Measurements from ENCODE around the gene MACIR. TPM values are rescaled to one million over a fixed set of nuclear protein-coding genes. Genes with fewer than 3 reads are reported as not detected.
A peak's percentile ranks its signal among the peaks of the same experiment; 100 is the strongest.

The MACIR gene
- total and polyA plus RNA-seq, 9 of the 15 experiments (the other 6 are each of a cell fraction or from before 2014, with no cell fraction given) = 1.4 to 11.6 (median 9.4) TPM

DNA sequence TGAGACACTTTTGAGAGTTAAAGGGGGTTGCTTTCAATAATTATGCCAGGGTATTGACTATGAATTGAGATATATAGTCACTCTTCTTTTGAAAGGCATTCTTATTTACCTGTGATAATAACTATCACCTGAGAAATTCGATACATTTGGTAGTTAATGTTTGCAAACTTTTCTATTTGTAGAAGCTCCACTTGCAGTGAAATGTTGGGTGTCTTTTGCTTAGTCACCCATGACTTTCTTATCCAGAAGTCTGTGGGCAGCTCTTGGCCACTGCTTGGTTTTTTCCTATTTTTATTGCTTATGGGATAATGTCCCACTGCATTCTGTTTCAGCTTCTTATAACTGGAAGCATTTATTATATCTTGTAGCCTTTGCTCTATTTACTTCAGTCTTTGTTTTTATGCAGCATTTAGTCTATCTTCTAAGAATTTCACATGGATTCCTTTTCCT lies 3.9 kb downstream of the MACIR start (continued):
- TF ChIP-seq, protein P1, sequence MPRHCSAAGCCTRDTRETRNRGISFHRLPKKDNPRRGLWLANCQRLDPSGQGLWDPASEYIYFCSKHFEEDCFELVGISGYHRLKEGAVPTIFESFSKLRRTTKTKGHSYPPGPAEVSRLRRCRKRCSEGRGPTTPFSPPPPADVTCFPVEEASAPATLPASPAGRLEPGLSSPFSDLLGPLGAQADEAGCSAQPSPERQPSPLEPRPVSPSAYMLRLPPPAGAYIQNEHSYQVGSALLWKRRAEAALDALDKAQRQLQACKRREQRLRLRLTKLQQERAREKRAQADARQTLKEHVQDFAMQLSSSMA (CRISPR knock-in tag; IDR thresholded peaks at IDR 0.05) = no peak
- TF ChIP-seq CHD2 (IDR thresholded peaks at IDR 0.05; ENCODE audit: low read depth, low read length) = no peak
- no peak for TF ChIP-seq ZNF445 (CRISPR knock-in tag; IDR thresholded peaks at IDR 0.05; ENCODE audit: low read depth)
- TF ChIP-seq ZNF316 (IDR thresholded peaks at IDR 0.05) = peak; percentile 83
- TF ChIP-seq ZFPM2 (CRISPR knock-in tag; IDR thresholded peaks at IDR 0.05) = no peak
- TF ChIP-seq, protein P2, sequence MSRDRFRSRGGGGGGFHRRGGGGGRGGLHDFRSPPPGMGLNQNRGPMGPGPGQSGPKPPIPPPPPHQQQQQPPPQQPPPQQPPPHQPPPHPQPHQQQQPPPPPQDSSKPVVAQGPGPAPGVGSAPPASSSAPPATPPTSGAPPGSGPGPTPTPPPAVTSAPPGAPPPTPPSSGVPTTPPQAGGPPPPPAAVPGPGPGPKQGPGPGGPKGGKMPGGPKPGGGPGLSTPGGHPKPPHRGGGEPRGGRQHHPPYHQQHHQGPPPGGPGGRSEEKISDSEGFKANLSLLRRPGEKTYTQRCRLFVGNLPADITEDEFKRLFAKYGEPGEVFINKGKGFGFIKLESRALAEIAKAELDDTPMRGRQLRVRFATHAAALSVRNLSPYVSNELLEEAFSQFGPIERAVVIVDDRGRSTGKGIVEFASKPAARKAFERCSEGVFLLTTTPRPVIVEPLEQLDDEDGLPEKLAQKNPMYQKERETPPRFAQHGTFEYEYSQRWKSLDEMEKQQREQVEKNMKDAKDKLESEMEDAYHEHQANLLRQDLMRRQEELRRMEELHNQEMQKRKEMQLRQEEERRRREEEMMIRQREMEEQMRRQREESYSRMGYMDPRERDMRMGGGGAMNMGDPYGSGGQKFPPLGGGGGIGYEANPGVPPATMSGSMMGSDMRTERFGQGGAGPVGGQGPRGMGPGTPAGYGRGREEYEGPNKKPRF (IDR thresholded peaks at IDR 0.05; ENCODE audit: low read depth, low read length) = no peak
- no peak for TF ChIP-seq KAT8 (IDR thresholded peaks at IDR 0.05; ENCODE audit: low read depth)
- no peak for TF ChIP-seq EHMT2 (IDR thresholded peaks at IDR 0.05)
- no peak for TF ChIP-seq ZNF282 (CRISPR knock-in tag; IDR thresholded peaks at IDR 0.05)
- TF ChIP-seq, protein P3, sequence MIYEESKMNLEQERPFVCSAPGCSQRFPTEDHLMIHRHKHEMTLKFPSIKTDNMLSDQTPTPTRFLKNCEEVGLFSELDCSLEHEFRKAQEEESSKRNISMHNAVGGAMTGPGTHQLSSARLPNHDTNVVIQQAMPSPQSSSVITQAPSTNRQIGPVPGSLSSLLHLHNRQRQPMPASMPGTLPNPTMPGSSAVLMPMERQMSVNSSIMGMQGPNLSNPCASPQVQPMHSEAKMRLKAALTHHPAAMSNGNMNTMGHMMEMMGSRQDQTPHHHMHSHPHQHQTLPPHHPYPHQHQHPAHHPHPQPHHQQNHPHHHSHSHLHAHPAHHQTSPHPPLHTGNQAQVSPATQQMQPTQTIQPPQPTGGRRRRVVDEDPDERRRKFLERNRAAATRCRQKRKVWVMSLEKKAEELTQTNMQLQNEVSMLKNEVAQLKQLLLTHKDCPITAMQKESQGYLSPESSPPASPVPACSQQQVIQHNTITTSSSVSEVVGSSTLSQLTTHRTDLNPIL (CRISPR knock-in tag; IDR thresholded peaks at IDR 0.05) = no peak
- no peak for TF ChIP-seq NRF1 (conservative IDR thresholded peaks at IDR 0.05 in 1 of 2, IDR thresholded peaks at IDR 0.05 in 1 of 2)
- TF ChIP-seq, protein P4, sequence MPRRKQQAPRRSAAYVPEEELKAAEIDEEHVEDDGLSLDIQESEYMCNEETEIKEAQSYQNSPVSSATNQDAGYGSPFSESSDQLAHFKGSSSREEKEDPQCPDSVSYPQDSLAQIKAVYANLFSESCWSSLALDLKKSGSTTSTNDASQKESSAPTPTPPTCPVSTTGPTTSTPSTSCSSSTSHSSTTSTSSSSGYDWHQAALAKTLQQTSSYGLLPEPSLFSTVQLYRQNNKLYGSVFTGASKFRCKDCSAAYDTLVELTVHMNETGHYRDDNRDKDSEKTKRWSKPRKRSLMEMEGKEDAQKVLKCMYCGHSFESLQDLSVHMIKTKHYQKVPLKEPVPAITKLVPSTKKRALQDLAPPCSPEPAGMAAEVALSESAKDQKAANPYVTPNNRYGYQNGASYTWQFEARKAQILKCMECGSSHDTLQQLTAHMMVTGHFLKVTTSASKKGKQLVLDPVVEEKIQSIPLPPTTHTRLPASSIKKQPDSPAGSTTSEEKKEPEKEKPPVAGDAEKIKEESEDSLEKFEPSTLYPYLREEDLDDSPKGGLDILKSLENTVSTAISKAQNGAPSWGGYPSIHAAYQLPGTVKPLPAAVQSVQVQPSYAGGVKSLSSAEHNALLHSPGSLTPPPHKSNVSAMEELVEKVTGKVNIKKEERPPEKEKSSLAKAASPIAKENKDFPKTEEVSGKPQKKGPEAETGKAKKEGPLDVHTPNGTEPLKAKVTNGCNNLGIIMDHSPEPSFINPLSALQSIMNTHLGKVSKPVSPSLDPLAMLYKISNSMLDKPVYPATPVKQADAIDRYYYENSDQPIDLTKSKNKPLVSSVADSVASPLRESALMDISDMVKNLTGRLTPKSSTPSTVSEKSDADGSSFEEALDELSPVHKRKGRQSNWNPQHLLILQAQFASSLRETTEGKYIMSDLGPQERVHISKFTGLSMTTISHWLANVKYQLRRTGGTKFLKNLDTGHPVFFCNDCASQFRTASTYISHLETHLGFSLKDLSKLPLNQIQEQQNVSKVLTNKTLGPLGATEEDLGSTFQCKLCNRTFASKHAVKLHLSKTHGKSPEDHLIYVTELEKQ (CRISPR knock-in tag; IDR thresholded peaks at IDR 0.05) = no peak
- TF ChIP-seq DDX20 (tag; IDR thresholded peaks at IDR 0.05; ENCODE audit: low read depth) = no peak
- no peak for TF ChIP-seq RBM34 (IDR thresholded peaks at IDR 0.05; ENCODE audit: borderline replicate concordance, insufficient read depth, low read length)
- TF ChIP-seq NR3C1 (CRISPR knock-in tag; IDR thresholded peaks at IDR 0.05) = no peak
- no peak for TF ChIP-seq ZNF239 (CRISPR knock-in tag; IDR thresholded peaks at IDR 0.05)
- peak; percentile 46 for TF ChIP-seq SMARCA4 (IDR thresholded peaks at IDR 0.05)
- TF ChIP-seq CHCHD3 (CRISPR knock-in tag; IDR thresholded peaks at IDR 0.05) = no peak
- no peak for TF ChIP-seq ETV6 (IDR thresholded peaks at IDR 0.05; ENCODE audit: borderline replicate concordance in 1 of 2, low read depth in 2 of 2, low read length in 1 of 2)
- TF ChIP-seq ETV6 (CRISPR knock-in tag; IDR thresholded peaks at IDR 0.05; ENCODE audit: borderline replicate concordance) = no peak
- no peak for TF ChIP-seq TEAD1 (CRISPR knock-in tag; IDR thresholded peaks at IDR 0.05)
- no peak for TF ChIP-seq U2AF2 (optimal IDR thresholded peaks at IDR 0.05; ENCODE audit: low read depth, low read length)
- TF ChIP-seq, protein P5, sequence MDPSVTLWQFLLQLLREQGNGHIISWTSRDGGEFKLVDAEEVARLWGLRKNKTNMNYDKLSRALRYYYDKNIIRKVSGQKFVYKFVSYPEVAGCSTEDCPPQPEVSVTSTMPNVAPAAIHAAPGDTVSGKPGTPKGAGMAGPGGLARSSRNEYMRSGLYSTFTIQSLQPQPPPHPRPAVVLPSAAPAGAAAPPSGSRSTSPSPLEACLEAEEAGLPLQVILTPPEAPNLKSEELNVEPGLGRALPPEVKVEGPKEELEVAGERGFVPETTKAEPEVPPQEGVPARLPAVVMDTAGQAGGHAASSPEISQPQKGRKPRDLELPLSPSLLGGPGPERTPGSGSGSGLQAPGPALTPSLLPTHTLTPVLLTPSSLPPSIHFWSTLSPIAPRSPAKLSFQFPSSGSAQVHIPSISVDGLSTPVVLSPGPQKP (CRISPR knock-in tag; IDR thresholded peaks at IDR 0.05) = no peak
